ENCODE data around the gene METTL26.

- TF ChIP-seq, protein P1, sequence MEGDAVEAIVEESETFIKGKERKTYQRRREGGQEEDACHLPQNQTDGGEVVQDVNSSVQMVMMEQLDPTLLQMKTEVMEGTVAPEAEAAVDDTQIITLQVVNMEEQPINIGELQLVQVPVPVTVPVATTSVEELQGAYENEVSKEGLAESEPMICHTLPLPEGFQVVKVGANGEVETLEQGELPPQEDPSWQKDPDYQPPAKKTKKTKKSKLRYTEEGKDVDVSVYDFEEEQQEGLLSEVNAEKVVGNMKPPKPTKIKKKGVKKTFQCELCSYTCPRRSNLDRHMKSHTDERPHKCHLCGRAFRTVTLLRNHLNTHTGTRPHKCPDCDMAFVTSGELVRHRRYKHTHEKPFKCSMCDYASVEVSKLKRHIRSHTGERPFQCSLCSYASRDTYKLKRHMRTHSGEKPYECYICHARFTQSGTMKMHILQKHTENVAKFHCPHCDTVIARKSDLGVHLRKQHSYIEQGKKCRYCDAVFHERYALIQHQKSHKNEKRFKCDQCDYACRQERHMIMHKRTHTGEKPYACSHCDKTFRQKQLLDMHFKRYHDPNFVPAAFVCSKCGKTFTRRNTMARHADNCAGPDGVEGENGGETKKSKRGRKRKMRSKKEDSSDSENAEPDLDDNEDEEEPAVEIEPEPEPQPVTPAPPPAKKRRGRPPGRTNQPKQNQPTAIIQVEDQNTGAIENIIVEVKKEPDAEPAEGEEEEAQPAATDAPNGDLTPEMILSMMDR (IDR thresholded peaks at IDR 0.05; ENCODE audit: insufficient read depth, low read length), result no peak
- TF ChIP-seq, protein P2, sequence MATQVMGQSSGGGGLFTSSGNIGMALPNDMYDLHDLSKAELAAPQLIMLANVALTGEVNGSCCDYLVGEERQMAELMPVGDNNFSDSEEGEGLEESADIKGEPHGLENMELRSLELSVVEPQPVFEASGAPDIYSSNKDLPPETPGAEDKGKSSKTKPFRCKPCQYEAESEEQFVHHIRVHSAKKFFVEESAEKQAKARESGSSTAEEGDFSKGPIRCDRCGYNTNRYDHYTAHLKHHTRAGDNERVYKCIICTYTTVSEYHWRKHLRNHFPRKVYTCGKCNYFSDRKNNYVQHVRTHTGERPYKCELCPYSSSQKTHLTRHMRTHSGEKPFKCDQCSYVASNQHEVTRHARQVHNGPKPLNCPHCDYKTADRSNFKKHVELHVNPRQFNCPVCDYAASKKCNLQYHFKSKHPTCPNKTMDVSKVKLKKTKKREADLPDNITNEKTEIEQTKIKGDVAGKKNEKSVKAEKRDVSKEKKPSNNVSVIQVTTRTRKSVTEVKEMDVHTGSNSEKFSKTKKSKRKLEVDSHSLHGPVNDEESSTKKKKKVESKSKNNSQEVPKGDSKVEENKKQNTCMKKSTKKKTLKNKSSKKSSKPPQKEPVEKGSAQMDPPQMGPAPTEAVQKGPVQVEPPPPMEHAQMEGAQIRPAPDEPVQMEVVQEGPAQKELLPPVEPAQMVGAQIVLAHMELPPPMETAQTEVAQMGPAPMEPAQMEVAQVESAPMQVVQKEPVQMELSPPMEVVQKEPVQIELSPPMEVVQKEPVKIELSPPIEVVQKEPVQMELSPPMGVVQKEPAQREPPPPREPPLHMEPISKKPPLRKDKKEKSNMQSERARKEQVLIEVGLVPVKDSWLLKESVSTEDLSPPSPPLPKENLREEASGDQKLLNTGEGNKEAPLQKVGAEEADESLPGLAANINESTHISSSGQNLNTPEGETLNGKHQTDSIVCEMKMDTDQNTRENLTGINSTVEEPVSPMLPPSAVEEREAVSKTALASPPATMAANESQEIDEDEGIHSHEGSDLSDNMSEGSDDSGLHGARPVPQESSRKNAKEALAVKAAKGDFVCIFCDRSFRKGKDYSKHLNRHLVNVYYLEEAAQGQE (IDR thresholded peaks at IDR 0.05; ENCODE audit: insufficient replicate concordance, low read depth), result no peak
Observed at GRCh38 chr16:617855-618254, 18.2 kb downstream of the METTL26 start.
